ENCODE measurements around the gene DSTYK.

GRCh38 chr1:205250699-205251098 is 39.2 kb upstream of the DSTYK start:
- TF ChIP-seq ZBTB11 (tag by site-specific recombination; conservative IDR thresholded peaks at IDR 0.05; ENCODE audit: low read depth), result no peak
- TF ChIP-seq, protein P1, sequence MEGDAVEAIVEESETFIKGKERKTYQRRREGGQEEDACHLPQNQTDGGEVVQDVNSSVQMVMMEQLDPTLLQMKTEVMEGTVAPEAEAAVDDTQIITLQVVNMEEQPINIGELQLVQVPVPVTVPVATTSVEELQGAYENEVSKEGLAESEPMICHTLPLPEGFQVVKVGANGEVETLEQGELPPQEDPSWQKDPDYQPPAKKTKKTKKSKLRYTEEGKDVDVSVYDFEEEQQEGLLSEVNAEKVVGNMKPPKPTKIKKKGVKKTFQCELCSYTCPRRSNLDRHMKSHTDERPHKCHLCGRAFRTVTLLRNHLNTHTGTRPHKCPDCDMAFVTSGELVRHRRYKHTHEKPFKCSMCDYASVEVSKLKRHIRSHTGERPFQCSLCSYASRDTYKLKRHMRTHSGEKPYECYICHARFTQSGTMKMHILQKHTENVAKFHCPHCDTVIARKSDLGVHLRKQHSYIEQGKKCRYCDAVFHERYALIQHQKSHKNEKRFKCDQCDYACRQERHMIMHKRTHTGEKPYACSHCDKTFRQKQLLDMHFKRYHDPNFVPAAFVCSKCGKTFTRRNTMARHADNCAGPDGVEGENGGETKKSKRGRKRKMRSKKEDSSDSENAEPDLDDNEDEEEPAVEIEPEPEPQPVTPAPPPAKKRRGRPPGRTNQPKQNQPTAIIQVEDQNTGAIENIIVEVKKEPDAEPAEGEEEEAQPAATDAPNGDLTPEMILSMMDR (tag by site-specific recombination; IDR thresholded peaks at IDR 0.05), result no peak
- no peak for TF ChIP-seq ZNF169 (tag by site-specific recombination; IDR thresholded peaks at IDR 0.05)
- TF ChIP-seq ZNF677 (tag by site-specific recombination; IDR thresholded peaks at IDR 0.05), result no peak
- TF ChIP-seq REPIN1 (tag by site-specific recombination; IDR thresholded peaks at IDR 0.05; ENCODE audit: low read depth), result no peak
- no peak for TF ChIP-seq KLF9 (tag by site-specific recombination; IDR thresholded peaks at IDR 0.05; ENCODE audit: low read depth)

All from HEK293 (cell line).